Right kidney (tissue), 1 donor: ENCODE results near the gene DEAF1.
"Not testable (repeated sequence)": the region's sequence is repeated elsewhere in the genome, so short reads cannot be mapped to it uniquely, and the experiment has no call there.

Source experiments
- DNase-seq: peaks from one replicate; pipeline ENCODE4 v3.0.0-alpha.2; 2016

The DEAF1 gene

GRCh38 chr11:686451-687243, 8.4 kb downstream of the DEAF1 start:
- no peak for DNase-seq

- no peak for DNase-seq
Measured at GRCh38 chr11:680970-681369, 14.1 kb downstream of the DEAF1 start.

GRCh38 chr11:680476-680875, 14.5 kb downstream of the DEAF1 start:
- DNase-seq, result no peak

- DNase-seq, result no peak
Measured at GRCh38 chr11:679271-680207, 15.5 kb downstream of the DEAF1 start.

GRCh38 chr11:678297-678696, 16.7 kb downstream of the DEAF1 start:
- DNase-seq, result no peak

- DNase-seq, result no peak
Measured at GRCh38 chr11:674406-674805, 20.6 kb downstream of the DEAF1 start.

- DNase-seq, result no peak
Measured at GRCh38 chr11:673866-674265, 21.2 kb downstream of the DEAF1 start.

- DNase-seq, result no peak
Measured at GRCh38 chr11:665704-666281, 29.2 kb downstream of the DEAF1 start.

- DNase-seq, result no peak
Measured at GRCh38 chr11:665062-665703, 29.8 kb downstream of the DEAF1 start.

GRCh38 chr11:662689-663274, 32.2 kb downstream of the DEAF1 start:
- no peak for DNase-seq

GRCh38 chr11:660681-661444, 34.2 kb downstream of the DEAF1 start:
- DNase-seq, result no peak

GRCh38 chr11:660281-660680, 34.7 kb downstream of the DEAF1 start:
- no peak for DNase-seq

- no peak for DNase-seq
Measured at GRCh38 chr11:659532-660085, 35.4 kb downstream of the DEAF1 start.

GRCh38 chr11:657691-658126, 37.3 kb downstream of the DEAF1 start:
- DNase-seq, result no peak

GRCh38 chr11:656866-657265, 38.2 kb downstream of the DEAF1 start:
- DNase-seq, result no peak

- DNase-seq, result no peak
Measured at GRCh38 chr11:656426-656825, 38.6 kb downstream of the DEAF1 start.

- DNase-seq, result no peak
Measured at GRCh38 chr11:655036-655726, 39.8 kb downstream of the DEAF1 start.

- not testable (repeated sequence) for DNase-seq
Measured at GRCh38 chr11:654444-654843, 40.6 kb downstream of the DEAF1 start.

GRCh38 chr11:653837-654236, 41.2 kb downstream of the DEAF1 start:
- no peak for DNase-seq

- not testable (repeated sequence) for DNase-seq
Measured at GRCh38 chr11:653136-653535, 41.9 kb downstream of the DEAF1 start.
